HAP-1 (cell line): ENCODE measurements around the gene CLIC6.

Experiments
- DNase-seq, 2 experiments: peaks; one replicate each; pipeline ENCODE4 v3.0.0-alpha.2; 2016 to 2020; ENCODE audit warnings: low spot score in 2 of 2
- H3K27me3 ChIP-seq: fragments of 250-450 bp; sonication (Bioruptor Pico); 2 replicates; pipeline ENCODE4 v1.5.1; 2020; ENCODE audit warnings: low read depth, mild to moderate bottlenecking, moderate library complexity
- H3K36me3 ChIP-seq: fragments of 250-450 bp; sonication (Bioruptor Pico); replicated peaks from 2 replicates; pipeline ENCODE4 v1.5.1; 2020; ENCODE audit warnings: mild to moderate bottlenecking
- H3K4me1 ChIP-seq: fragments of 250-450 bp; sonication (Bioruptor Pico); 2 replicates; pipeline ENCODE4 v1.5.1; 2020; ENCODE audit warnings: mild to moderate bottlenecking
- H3K4me3 ChIP-seq: fragments of 250-450 bp; sonication (Bioruptor Pico); 2 replicates; pipeline ENCODE4 v1.5.1; 2020; ENCODE audit warnings: mild to moderate bottlenecking, moderate library complexity
- H3K9me3 ChIP-seq: fragments of 250-450 bp; sonication (Bioruptor Pico); 2 replicates; pipeline ENCODE4 v1.5.1; 2020; ENCODE audit warnings: mild to moderate bottlenecking, moderate library complexity
- in situ Hi-C: fragments of 300-500 bp; cut with MboI; formaldehyde crosslinking; loops from 3 replicates; pipeline ENCODE4 v1.14.3; 2020; ENCODE audit warnings: low sequenced_read_pairs, inconsistent platforms, mixed read lengths

The CLIC6 gene

GRCh38 chr21:34732388-34732821, 63.6 kb downstream of the CLIC6 start:
- Histone ChIP-seq H3K9me3 (no peaks in the 10 kb centered on the region), H3K4me1 (no peaks in the 10 kb centered on the region), H3K27me3 (no peaks in the 10 kb centered on the region; the same call in 1 of the 2 replicates), H3K36me3 (no peaks in the 10 kb centered on the region), H3K4me3 (no peak overlapping the region)
- in situ Hi-C loops: no loop called here
- no peak for DNase-seq

DNA sequence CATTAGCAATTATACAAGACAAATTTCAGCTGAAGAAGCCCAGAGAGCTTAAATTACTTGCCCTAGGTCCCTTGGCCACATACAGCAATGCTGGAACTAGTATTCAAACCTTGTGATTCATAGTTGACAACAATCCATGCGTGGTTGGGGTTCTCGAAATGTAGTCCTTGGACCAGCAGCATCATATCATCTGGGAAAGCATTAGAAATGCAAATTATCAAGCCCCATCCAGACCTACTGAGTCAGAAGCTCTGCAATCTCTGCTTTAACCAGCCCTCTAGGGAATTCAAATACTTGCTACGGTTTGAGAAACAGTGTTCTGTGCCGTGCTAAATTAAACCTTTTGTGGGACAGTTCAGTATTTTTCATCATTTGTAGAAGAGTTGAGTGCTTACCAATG, 65.1 kb downstream of the CLIC6 start:
- no peaks in the 10 kb centered on the region for H3K9me3 ChIP-seq
- H3K4me3 ChIP-seq: no peak overlapping the region
- no peaks in the 10 kb centered on the region; the same call in 1 of the 2 replicates for H3K27me3 ChIP-seq
- no peak for DNase-seq
- H3K4me1 ChIP-seq: no peaks in the 10 kb centered on the region
- in situ Hi-C loops: no loop called here
- H3K36me3 ChIP-seq: no peaks in the 10 kb centered on the region

DNA sequence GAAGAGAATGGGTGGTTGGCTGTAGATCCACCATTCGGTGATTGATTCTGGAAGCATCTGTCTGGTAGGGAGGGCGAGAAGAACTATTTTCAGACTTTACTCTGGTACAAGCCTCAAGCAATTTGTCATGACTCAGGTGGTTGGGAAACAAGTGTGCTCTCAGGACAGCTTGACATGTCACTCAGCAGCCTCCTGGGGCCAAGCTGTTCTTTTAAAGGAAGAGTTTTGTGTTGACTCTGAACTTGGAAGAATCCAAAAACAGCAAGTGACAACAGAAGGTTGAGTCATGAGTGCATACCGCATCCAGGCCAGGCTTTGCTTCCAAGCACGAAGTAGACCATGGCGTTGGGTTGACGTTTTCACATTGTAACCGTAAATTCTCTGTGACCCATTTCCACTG, 65.9 kb downstream of the CLIC6 start:
- H3K36me3 ChIP-seq: no peaks in the 10 kb centered on the region
- in situ Hi-C loops: no loop called here
- H3K4me3 ChIP-seq: no peak overlapping the region
- no peaks in the 10 kb centered on the region; the same call in 1 of the 2 replicates for H3K27me3 ChIP-seq
- DNase-seq: no peak
- H3K4me1 ChIP-seq: no peaks in the 10 kb centered on the region
- H3K9me3 ChIP-seq: no peaks in the 10 kb centered on the region

GRCh38 chr21:34736116-34736874, 67.5 kb downstream of the CLIC6 start:
- H3K27me3 ChIP-seq: no peaks in the 10 kb centered on the region; the same call in 1 of the 2 replicates
- H3K4me3 ChIP-seq: no peak overlapping the region
- no peaks in the 10 kb centered on the region for H3K9me3 ChIP-seq
- in situ Hi-C loops: no loop called here
- H3K36me3 ChIP-seq: no peaks in the 10 kb centered on the region
- no peak for DNase-seq
- no peaks in the 10 kb centered on the region for H3K4me1 ChIP-seq

GRCh38 chr21:34737115-34737514, 68.3 kb downstream of the CLIC6 start:
- Histone ChIP-seq H3K27me3 (no peaks in the 10 kb centered on the region; the same call in 1 of the 2 replicates), H3K4me1 (no peaks in the 10 kb centered on the region), H3K36me3 (no peaks in the 10 kb centered on the region), H3K9me3 (no peaks in the 10 kb centered on the region), H3K4me3 (no peak overlapping the region)
- DNase-seq: no peak
- in situ Hi-C loops: no loop called here

DNA sequence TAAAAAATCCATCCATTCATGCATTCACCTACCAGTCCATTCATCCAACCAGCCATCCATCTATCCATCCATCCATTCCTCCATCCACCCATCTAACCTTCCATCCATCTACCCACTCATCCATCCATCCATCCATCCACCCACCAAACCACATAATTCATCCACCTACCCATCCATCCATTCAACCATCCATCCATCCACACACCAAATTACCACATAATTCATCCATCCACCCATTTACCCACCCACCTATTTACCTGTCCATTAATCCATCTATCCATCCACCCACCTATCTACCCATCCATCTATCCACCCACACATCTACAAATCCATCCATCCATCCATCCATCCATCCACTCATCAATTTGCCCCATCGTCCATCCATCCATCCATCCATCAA, 71.4 kb downstream of the CLIC6 start:
- Histone ChIP-seq H3K27me3 (no peaks in the 10 kb centered on the region; the same call in 1 of the 2 replicates), H3K36me3 (no peaks in the 10 kb centered on the region), H3K4me3 (no peak overlapping the region), H3K4me1 (peaks cover 1% of the 10 kb centered on the region; the same call in 1 of the 2 replicates), H3K9me3 (no peaks in the 10 kb centered on the region)
- DNase-seq: no peak
- in situ Hi-C loops: loop anchor here (10.0 kb wide), 2 partner anchors 145 to 1285 kb away; no protein-coding TSS in a partner anchor

GRCh38 chr21:34743285-34743684, 74.5 kb downstream of the CLIC6 start:
- in situ Hi-C loops: loop anchor here (10.0 kb wide), 2 partner anchors 142 to 1282 kb away; no protein-coding TSS in a partner anchor
- no peak for DNase-seq
- no peaks in the 10 kb centered on the region for H3K9me3 ChIP-seq
- no peaks in the 10 kb centered on the region for H3K27me3 ChIP-seq
- H3K4me3 ChIP-seq: no peak overlapping the region
- H3K36me3 ChIP-seq: no peaks in the 10 kb centered on the region
- peaks cover 3% of the 10 kb centered on the region; the same call in 1 of the 2 replicates for H3K4me1 ChIP-seq

DNA sequence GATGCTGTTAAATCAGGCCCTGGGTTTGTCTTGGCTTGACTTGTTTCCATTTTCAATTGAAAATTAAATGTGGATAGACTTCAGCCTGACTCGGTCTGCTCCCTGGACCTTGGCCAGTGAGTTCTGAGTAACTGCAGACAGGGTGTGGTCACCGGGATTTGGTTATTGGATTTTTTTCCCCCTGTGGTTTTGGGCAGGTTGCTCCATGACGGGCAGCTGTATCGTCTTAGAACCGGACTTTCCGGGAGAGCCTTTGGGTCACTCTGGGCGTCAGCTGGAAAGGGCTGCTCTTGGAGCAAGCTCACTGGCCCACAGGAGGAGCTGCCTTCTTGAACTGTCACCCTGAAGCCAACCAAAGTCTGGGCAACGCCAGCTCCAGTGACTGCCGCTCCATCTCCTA, 75.0 kb downstream of the CLIC6 start:
- no peak for DNase-seq
- Histone ChIP-seq H3K4me3 (no peak overlapping the region), H3K36me3 (no peaks in the 10 kb centered on the region), H3K9me3 (no peaks in the 10 kb centered on the region), H3K27me3 (no peaks in the 10 kb centered on the region), H3K4me1 (peaks cover 3% of the 10 kb centered on the region; the same call in 1 of the 2 replicates)
- in situ Hi-C loops: loop anchor here (10.0 kb wide), 2 partner anchors 141 to 1281 kb away; no protein-coding TSS in a partner anchor

GRCh38 chr21:34744801-34745200, 76.0 kb downstream of the CLIC6 start:
- Histone ChIP-seq H3K36me3 (no peaks in the 10 kb centered on the region), H3K4me3 (no peak overlapping the region), H3K9me3 (no peaks in the 10 kb centered on the region), H3K4me1 (peaks cover 3% of the 10 kb centered on the region; the same call in 1 of the 2 replicates), H3K27me3 (no peaks in the 10 kb centered on the region)
- no peak for DNase-seq
- in situ Hi-C loops: loop anchor here (5.0 to 10.0 kb wide), 3 partner anchors 140 to 1280 kb away; no protein-coding TSS in a partner anchor

- in situ Hi-C loops: loop anchor here (5.0 to 10.0 kb wide), 3 partner anchors 139 to 1279 kb away; no protein-coding TSS in a partner anchor
- Histone ChIP-seq H3K36me3 (no peaks in the 10 kb centered on the region), H3K9me3 (no peaks in the 10 kb centered on the region), H3K27me3 (no peaks in the 10 kb centered on the region), H3K4me3 (peak overlapping the region; percentile 22), H3K4me1 (peaks cover 3% of the 10 kb centered on the region; the same call in 1 of the 2 replicates)
- DNase-seq: peak; percentile 84
These were observed 76.9 kb downstream of the CLIC6 start for GRCh38 chr21:34745557-34746255.

GRCh38 chr21:34748862-34749261, 80.1 kb downstream of the CLIC6 start:
- no peak overlapping the region for H3K4me3 ChIP-seq
- no peaks in the 10 kb centered on the region for H3K9me3 ChIP-seq
- no peaks in the 10 kb centered on the region for H3K36me3 ChIP-seq
- H3K27me3 ChIP-seq: no peaks in the 10 kb centered on the region
- no peak for DNase-seq
- in situ Hi-C loops: loop anchor here (5.0 to 10.0 kb wide), 3 partner anchors 136 to 1276 kb away; no protein-coding TSS in a partner anchor
- peaks cover 3% of the 10 kb centered on the region; the same call in 1 of the 2 replicates for H3K4me1 ChIP-seq

DNA sequence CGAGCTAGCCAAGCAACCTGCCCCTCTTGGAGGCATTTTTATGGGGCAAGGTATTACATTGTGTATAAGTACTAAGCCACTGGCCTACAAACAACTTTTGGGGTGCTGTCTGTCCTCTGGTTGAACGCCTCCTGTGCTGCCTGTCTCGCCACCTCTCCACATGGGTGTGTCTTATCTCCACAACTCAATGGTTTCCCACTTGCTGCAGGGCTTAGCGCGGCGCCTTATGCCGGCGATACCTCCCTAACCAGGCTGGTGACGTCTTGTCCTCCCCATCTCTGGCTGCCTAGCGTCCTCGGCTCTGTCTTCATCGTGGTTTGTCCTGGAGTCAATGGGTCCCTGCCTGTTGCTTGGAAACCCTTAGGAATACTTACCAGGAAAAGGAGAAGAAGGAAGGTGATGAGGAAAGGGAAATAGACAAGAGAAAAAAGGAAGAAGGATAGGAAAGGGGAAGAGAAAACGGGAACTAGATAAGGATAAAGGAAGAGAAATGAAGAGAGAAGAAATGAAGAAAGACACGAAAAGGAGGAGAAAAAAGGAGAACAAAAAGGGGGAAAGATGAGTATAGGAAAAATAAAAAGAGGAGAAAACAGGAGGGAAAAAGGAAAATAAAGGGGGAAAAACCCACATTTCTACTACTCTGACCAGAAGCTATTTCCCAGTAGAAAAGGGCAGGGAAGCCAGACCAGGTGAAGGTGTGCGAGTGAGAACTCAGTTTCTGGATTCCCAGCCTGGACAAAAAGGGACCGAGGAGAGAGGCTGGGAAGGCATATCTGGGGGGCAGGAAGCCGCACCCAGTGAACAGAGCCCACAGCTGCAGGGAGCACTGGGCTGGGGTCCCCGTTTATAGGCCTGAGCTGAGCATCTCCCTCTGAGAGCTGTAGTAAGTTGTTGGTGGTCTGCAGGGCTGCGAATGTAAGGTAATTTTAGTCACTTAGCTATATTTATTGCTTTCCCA, 86.2 kb downstream of the CLIC6 start:
- no peak overlapping the region for H3K4me3 ChIP-seq
- DNase-seq: no peak
- H3K27me3 ChIP-seq: no peaks in the 10 kb centered on the region
- H3K36me3 ChIP-seq: no peaks in the 10 kb centered on the region
- no peaks in the 10 kb centered on the region for H3K9me3 ChIP-seq
- no peaks in the 10 kb centered on the region for H3K4me1 ChIP-seq
- in situ Hi-C loops: no loop called here

GRCh38 chr21:34761758-34762330, 93.0 kb downstream of the CLIC6 start:
- in situ Hi-C loops: no loop called here
- Histone ChIP-seq H3K27me3 (no peaks in the 10 kb centered on the region), H3K36me3 (no peaks in the 10 kb centered on the region), H3K4me1 (no peaks in the 10 kb centered on the region), H3K4me3 (no peak overlapping the region), H3K9me3 (no peaks in the 10 kb centered on the region)
- DNase-seq: no peak
